ENCODE measurements around the gene NFIA.

DNA sequence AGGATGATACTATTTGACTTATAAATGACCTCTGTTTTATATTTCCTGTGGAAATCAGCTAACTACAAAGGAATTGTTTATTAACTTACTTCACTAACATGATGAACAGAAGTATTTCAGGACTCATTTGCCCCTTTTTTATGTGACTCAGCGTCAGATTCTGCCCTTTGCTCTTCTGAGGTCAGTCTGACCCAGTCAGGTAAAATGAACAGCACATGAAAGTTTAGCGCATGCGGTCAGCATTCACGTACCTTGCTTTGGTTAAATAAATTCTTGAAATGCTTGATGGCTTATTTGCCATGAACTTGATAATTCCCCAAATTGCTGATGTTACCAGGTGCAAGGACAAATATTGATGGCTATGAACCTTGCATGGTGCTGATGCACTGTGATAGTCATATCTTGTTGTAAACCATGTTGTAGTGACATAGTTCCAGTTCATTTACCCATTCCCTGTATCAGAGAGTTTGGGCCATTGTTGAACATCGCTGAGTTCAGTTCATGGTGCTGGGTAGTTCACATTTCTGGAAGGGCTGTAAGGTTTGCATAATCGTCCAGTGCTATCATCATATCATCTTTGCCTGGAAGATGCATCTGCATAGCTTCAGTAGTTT is 133.4 kb downstream of the NFIA start:
- TF ChIP-seq, protein P1, sequence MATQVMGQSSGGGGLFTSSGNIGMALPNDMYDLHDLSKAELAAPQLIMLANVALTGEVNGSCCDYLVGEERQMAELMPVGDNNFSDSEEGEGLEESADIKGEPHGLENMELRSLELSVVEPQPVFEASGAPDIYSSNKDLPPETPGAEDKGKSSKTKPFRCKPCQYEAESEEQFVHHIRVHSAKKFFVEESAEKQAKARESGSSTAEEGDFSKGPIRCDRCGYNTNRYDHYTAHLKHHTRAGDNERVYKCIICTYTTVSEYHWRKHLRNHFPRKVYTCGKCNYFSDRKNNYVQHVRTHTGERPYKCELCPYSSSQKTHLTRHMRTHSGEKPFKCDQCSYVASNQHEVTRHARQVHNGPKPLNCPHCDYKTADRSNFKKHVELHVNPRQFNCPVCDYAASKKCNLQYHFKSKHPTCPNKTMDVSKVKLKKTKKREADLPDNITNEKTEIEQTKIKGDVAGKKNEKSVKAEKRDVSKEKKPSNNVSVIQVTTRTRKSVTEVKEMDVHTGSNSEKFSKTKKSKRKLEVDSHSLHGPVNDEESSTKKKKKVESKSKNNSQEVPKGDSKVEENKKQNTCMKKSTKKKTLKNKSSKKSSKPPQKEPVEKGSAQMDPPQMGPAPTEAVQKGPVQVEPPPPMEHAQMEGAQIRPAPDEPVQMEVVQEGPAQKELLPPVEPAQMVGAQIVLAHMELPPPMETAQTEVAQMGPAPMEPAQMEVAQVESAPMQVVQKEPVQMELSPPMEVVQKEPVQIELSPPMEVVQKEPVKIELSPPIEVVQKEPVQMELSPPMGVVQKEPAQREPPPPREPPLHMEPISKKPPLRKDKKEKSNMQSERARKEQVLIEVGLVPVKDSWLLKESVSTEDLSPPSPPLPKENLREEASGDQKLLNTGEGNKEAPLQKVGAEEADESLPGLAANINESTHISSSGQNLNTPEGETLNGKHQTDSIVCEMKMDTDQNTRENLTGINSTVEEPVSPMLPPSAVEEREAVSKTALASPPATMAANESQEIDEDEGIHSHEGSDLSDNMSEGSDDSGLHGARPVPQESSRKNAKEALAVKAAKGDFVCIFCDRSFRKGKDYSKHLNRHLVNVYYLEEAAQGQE (IDR thresholded peaks at IDR 0.05; ENCODE audit: low read depth), result no peak
- TF ChIP-seq EP300 (IDR thresholded peaks at IDR 0.05; ENCODE audit: borderline replicate concordance) (no peak), TCF12 (IDR thresholded peaks at IDR 0.05; ENCODE audit: low read depth) (no peak), CEBPB (IDR thresholded peaks at IDR 0.05) (no peak), TAF1 (IDR thresholded peaks at IDR 0.05; ENCODE audit: low read depth) (no peak), ZBTB7A (IDR thresholded peaks at IDR 0.05; ENCODE audit: low read depth) (no peak), FOXM1 (IDR thresholded peaks at IDR 0.05; ENCODE audit: borderline replicate concordance, low read depth) (no peak), YY1 (IDR thresholded peaks at IDR 0.05; ENCODE audit: low read depth) (no peak), RAD21 (IDR thresholded peaks at IDR 0.05; ENCODE audit: low read depth) (no peak)
- TF ChIP-seq, protein P2, sequence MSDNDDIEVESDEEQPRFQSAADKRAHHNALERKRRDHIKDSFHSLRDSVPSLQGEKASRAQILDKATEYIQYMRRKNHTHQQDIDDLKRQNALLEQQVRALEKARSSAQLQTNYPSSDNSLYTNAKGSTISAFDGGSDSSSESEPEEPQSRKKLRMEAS (IDR thresholded peaks at IDR 0.05), result no peak

Measured in Ishikawa (cell line).